ENCODE results near the gene AOC3. TPM values are rescaled to one million over a fixed set of nuclear protein-coding genes. Genes with fewer than 3 reads are reported as not detected.
"Not testable (repeated sequence)": the region's sequence is repeated elsewhere in the genome, so short reads cannot be mapped to it uniquely, and the experiment has no call there.

The AOC3 gene
- total and polyA plus RNA-seq, 2 of the 4 experiments (the other 2 are of a cell fraction): 0.17 TPM; not detected in 1

- CTCF ChIA-PET; H2BK120ac ChIP-seq (ENCODE audit: low read depth, low read length); H4K91ac ChIP-seq (ENCODE audit: insufficient read depth, low read depth, low read length); intact Hi-C loops (cut with micrococcal nuclease); H3K4me1 ChIP-seq (ENCODE audit: control insufficient read depth, insufficient read depth, low read length); H2AFZ ChIP-seq (replicated peaks; ENCODE audit: low read length, poor library complexity); H3K36me3 ChIP-seq (ENCODE audit: control insufficient read depth, insufficient read depth, low read length); H3K18ac ChIP-seq (ENCODE audit: low read depth, low read length); H2BK20ac ChIP-seq (ENCODE audit: low read depth, low read length); POLR2A ChIA-PET (ENCODE audit: unreplicated experiment); dilution Hi-C loops (cut with HindIII; ENCODE audit: low sequenced_read_pairs, unreplicated experiment); H4K20me1 ChIP-seq (ENCODE audit: insufficient read depth, low read length); H2AK5ac ChIP-seq (ENCODE audit: low read depth, low read length); H3K4me3 ChIP-seq (ENCODE audit: insufficient read depth, low read depth, low read length); H4K8ac ChIP-seq (ENCODE audit: low read depth in 2 of 2, low read length in 2 of 2); H3K56ac ChIP-seq (ENCODE audit: extremely low read depth, insufficient read depth, low read length); H3K14ac ChIP-seq (replicated peaks; ENCODE audit: low read depth, low read length); H3K23ac ChIP-seq (ENCODE audit: low read depth, low read length); H3K9ac ChIP-seq (ENCODE audit: low read depth, low read length); H3K9me1 ChIP-seq (ENCODE audit: insufficient read depth, low read length); H4K5ac ChIP-seq (ENCODE audit: low read depth, low read length); H2BK15ac ChIP-seq (ENCODE audit: low read depth, low read length); H3K4ac ChIP-seq (ENCODE audit: low read depth, low read length); H2BK5ac ChIP-seq (ENCODE audit: low read depth, low read length, poor library complexity, severe bottlenecking); ATAC-seq (ENCODE audit: low read depth); H2AK9ac ChIP-seq (replicated peaks; ENCODE audit: low read depth, low read length, poor library complexity); BruUV-seq (replicated peaks); H3K27ac ChIP-seq (ENCODE audit: insufficient read depth, low read length); H3K4me2 ChIP-seq (ENCODE audit: low read depth, low read length); H3K9me3 ChIP-seq (ENCODE audit: control insufficient read depth, insufficient read depth, low read length); DNase-seq; H3K79me1 ChIP-seq (ENCODE audit: low read depth in 1 of 2, low read length in 2 of 2): not testable (repeated sequence)
- H3K27me3 ChIP-seq (ENCODE audit: control insufficient read depth, insufficient read depth, low read length): peaks cover 17% of the 10 kb centered on the region
- in situ Hi-C loops (cut with MboI; ENCODE audit: low sequenced_read_pairs): loop anchor here (25.0 kb wide), 1 partner anchor 426 kb away; no protein-coding TSS in a partner anchor
- 100% methylated on average over 1 of the region's 3 CpGs; no CpG with 5 or more reads in 1 of the 2 experiments for WGBS, 2 experiments (ENCODE audit: extremely low coverage in 2 of 2, insufficient read length in 1 of 2)
These were observed 34.8 kb downstream of the AOC3 start for GRCh38 chr17:42885806-42886205.

All from IMR-90 (cell line).